HG02571 (cell line): ENCODE results near the gene USP19.

Experiments
- ATAC-seq: cut with Tn5 transposase; IDR thresholded peaks from one replicate; pipeline ENCODE4 v1.9.1; 2021; ENCODE audit warnings: mild to moderate bottlenecking, moderate library complexity; ENCODE audit not compliant: unreplicated experiment

Gene USP19

DNA sequence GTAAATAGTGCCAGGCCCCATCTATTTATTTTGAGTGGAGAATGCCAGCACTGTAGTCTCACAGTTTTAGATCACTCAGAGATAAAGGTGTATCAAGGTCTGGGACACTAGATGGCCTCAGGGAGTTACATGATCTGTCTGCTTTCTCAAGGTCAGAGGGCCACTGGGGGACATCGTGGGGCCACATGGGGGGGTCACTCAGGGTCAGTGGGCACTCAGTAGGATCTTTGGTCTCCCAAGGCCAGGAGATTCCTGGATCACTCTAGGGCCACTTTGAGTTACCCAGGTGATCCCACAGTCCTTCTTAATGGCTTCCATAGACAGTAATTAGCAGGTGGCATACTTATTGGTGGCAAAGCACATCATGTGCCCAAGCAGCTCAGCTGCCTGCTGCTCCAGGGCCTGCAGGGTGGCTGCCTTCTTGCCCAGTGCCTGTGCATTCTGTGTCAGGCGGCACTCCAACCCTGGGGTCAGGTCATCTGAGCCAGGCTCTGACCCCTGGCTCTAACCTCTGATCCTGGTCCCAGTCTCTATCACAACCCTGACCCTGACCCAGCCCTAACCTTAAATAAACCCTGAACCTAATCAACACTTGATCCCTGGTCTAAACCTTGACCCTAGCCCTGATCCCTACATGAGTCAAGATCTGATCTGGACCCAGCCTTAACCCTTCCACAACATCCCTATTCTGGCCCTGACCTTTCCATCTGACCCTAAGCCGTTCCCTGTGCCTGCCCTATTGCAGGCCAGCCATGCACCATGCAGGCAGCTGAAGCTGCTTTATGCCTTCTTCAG is 14.0 kb upstream of the USP19 start:
- no peak for ATAC-seq

DNA sequence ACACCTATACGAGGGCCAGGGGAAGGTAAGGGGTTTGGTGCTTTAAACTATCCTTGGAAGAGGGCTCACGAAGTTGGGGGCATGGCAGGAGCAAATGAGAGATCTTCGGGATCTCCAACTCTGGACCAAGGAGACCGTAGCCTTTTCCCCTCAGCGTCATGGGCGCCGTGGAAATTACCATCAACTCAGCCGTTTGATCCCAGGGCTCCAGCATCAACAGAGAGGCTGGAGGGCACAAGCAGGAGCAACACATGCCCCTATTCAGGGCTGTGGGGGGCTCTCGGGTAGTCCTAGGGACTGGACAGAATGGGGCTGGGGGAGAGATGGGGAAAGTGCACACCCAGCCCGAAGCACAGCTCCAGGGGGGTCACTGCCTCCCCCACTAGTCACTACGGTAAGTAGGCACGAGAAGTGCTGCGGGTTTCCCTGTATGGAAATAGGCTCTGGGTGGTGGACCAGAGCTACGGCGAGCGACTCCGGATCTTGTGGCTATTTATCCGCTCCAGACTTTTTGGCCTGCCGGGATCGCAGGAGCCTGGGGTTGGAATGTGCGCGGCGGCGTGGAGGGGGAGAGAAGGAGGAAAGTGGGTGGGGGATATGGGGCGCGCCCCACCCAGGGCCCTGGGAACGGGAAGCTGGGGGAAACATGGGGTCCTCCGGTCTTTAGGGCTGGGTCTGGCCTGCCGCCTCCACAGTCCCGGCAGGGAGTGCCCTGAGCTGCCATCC is 12.8 kb upstream of the USP19 start:
- no peak for ATAC-seq

DNA sequence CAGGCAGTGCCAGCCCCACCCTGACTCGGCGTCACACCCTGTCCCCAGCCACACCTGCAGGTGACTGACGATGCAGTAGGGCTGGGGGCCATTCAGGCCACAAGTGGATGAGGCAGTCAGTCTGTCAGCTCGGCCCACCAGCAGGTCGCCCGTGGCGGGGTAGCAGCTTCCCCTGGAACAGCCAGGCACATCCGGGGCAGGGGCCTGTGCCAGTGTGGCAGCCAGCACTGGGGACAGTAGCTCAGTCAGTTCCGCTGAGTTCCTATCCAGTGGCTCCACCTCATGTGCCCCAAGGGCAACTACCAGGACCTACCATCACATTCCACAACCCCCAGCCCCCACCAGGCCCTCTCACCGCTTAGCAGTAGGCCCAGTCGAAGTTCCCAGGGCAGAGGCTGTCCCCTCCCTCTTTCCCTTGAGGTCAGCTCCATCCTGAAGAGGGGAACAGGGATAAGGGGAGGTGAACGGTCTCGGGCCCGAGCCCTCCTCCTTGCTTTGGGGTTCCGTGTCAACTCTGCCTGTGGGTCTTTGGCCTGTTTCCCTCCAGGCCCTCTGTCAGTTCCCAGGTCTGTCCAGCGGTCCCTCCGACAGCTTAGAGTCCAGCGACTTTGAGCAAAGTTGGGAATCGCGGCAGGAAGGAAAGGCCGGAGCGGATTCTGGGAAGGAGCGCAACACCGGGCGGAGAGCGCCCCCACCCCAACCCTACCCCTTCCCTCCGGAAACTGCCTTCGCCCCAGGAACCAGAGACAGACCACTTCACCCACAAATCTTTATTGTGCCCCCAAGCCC is 12.0 kb upstream of the USP19 start, which contains the start of gene LAMB2:
TSS of gene LAMB2 (minus strand) at position 614 of the 789 bp plus-strand sequence. CDS start at position 431, 183 bp downstream.
- no peak for ATAC-seq

DNA sequence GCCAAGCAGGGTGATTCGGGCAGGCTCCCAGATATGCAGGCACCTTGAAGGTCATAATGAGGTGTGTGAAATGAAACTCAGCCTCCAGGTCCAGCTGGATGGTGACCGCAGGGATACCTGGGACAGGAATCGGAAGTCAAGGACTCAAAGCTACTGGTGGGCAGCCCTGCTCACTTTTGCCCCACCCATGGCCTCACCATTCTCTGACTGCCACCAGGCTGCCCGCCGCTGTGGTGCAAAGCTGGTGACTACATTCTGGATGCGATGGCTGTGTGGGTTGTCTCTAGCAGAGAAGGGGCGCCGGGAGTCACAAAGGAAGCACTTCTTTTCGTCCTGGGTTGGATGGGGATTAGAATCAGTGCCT is 11.4 kb upstream of the USP19 start:
- ATAC-seq: no peak

DNA sequence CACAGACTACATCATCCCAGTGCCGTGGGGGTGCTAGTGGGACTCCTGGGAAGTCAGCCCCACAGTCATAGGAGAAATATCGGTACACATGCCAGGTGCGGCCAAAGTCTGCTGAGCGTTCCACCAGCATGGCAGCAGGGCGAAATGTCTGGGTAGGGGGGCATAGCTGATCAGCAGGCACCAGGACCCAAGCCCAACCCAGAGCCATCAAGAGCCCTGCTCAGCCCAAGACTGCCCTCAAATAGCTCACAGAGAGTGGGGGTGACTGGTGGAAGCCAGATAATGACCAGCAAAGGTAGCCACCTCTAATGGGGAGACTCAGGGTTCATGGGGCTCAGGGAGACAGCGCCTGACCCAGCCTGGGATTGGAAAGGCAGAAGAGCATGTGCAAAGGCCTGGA is 11.0 kb upstream of the USP19 start:
- no peak for ATAC-seq

DNA sequence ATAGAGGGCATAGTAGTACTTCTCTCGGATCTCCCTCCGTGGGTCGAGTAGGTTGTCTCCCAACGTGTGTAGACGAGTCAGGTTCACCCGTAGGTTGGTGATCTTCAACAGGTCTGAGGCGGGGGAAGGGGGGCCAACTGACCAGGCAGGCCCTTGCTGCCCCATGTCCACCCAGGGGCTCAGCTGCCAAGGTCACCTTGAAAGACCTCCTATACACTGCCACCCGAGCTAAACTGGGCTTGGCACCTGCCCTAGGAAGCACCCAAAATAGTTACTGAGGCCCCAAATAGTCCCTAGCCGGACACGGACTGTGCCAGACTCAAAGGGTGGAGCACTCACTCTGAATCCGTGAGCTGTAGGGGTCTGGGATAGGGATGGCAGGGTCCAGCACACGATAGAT is 10.4 kb upstream of the USP19 start:
- ATAC-seq: no peak

DNA sequence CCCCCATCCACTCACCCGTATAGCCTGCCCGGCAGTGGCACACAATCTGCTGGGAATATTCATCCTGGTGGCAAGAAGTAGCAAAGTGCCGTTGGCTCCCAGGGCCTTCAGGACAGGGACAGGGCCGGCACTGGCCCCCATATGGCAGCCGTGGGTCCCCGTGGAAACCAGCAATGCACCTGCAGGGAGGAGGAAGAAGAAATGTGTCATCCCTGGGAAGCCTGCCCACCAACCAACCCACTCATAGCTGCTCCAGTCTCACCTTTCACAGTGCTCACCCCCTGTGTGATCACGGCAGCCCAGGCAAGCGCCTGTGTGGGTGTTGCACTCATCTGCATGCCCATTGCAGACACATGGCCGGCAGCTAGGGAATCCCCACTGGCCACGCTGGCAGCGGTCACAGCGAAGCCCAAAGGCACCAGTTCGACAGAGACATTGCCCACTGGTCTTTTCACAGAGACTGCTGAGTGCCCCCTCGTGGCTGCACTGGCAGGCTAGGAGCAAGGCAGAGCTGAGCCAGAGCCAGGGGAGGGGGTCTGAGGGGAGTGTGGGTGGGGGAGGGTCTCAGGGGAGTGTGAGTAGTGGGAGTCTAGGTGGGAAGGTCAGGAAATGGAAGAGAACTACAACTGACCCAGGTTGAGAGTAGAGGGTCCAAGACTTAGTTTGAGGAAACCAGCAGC is 4.5 kb upstream of the USP19 start:
- no peak for ATAC-seq

DNA sequence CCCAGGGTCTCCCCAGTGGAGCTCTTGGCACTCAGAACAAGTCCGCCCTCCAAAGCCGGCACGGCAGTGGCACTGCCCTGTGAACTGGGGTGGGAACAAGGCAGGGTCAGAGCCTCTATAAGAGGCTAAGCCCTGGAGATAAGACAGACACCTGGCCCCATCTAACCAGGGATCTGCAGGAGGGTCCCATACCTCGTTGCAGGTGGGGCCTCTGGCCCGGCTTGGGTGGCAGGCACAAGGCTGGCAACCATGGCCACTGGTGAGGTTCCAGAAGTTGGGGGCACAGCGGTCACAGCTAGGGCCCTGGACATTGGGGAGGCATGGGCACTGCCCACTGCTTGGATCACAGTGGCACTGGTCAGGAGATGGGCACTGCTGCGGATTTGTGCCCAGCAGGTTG is 3.6 kb upstream of the USP19 start:
- no peak for ATAC-seq

DNA sequence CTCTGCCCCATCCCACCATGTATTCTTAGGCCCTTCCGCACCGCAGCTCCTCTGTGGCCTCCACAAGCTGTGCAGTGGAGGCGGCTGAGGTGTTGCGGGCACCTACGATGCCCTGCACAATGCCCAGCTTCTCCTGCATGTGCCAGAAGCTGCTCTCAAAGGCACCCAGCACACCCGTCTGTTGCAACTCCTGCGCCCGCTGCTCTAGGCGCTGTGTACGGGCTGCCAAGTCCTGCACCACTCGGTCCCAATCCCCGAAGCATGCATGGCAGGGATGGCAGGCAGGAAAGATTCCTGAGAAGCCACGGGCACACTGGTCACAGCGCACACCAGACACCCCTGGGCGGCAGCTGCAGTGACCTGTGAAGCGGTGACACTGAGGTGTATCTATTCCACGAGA is 3.1 kb upstream of the USP19 start:
- ATAC-seq: no peak

DNA sequence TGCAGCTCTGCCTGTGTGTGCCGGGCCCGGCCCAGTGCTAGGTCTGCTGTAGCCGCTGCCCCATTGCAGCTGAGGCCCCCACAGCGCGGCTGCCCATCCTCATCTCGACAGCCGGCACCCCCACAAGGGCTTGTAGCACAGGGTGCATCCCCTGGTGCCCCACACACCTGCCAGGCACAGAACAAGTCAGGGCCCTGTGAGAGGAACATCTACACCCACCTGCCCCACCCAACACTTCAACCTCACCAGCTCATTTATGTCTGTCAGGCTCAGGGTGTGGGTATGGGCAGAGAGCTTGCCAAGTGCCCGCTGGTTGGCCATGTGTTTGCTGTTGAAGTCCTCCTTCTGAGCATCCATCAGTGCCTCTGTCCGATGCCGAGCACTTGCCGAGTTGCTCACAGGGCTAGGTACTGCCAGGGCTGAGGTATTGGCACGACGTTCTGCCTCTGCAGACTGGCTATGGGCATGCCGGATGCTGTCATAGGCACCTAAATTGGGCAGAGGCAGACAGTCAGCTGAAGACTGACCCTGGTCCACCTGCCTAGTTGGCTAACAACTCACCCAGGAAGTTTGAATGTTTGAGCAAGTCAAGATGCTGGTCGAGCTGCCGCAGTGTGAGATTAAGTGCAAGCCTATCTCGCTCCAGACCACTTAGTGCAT is 2.4 kb upstream of the USP19 start:
- no peak for ATAC-seq

DNA sequence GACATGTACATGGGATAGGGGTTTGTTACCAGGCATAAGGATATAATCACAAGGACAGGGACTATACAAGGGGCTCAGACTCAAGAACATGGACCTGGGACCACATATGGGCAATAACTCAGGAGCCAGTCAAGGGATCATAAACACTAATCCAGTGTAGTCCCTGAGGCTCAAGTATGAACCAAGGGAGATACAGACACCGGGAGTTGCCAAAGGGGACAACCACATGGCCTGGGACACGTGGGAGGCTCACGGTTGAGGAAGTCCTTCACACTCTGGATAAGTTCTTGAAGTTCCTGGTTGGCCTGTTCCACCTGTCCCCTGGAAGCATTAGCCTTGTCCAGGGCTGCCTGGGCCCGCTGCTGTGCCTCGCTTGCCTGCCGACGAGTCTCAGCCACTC is 1.8 kb upstream of the USP19 start:
- ATAC-seq: no peak

DNA sequence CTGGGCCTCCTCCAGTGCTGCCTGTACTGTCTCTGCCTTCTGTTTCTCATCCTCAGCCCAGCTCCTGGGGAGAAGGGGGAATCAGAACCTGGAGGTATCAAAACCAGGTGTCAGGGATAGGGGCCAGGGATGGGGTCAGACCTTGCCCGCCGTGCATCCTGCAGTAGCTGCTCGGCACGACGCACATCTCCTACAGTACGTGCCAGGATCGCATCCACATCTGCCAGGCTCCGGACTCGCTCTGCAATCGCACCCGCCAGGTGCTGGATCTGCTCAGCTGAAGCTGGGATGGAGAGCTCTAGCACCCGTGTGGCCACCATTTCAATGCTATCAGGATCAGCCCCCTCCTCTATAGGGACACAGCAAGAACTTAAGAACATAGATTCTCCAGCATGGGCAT is 1.4 kb upstream of the USP19 start:
- no peak for ATAC-seq

DNA sequence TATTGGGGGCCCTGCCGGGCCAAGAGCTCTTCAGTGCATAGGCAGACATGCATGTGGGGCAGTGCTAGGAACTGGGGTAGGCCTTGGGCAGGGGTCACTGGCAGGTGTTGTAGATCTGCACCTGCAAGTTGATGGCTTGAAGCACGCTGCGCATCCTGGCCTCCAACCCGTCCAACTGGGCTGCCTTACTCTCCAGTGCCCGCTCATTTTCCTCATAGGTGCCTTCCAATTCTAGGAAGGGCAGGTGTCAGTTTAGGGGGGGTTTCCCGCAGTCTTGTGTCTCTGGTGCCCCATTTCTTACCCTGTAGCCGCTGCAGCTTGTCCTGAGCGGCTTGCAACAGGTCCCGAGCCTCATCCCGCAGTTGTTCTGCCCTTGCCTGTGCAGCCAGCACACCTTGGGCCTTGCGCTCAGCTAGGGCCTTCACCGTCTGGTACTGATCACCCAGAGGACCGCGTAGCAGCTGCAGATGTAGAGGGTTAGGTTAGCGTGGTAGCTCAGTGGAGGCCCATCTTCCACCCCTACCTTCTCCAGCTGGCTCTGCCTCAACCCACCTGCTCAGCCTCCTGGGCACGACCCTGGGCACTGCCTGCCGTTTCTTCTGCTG is 611 bp upstream of the USP19 start:
- no peak for ATAC-seq

DNA sequence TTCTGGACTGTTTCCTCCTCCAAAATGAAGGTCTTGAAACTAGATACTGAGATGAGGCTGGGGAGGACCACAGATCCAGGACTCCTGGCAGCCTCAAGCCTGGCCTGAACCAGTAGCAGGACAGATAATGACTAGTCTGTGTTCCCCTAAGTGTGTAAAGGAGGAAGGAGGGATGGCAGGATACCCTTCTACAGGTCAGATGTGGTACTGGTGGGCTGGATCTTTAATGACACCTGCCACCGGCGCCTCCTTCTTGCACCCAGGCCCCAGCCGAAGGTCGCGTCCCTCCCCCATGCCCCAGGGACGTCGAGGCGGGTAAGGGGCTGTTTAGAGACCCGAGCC is 556 bp downstream of the USP19 start:
- no peak for ATAC-seq

DNA sequence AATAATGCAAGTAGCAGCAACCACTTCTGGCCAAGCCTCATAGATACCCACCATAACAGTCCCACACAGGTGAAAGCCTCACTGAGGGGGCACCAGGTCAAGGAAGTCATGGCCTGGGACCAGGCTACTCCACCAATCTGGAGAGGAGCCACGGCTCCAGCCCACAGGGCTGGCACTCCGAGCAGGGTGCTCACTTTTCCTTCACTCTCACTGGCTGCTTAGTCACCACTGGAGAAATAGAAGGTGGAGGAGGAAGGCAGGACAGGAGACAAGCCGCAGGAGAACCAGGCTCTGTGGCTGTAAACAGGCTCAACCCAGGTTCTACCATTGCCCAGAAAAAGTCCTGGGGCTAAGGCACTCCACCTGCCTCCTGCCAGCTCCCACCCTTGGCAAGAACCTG is 1.2 kb downstream of the USP19 start:
- ATAC-seq: no peak

DNA sequence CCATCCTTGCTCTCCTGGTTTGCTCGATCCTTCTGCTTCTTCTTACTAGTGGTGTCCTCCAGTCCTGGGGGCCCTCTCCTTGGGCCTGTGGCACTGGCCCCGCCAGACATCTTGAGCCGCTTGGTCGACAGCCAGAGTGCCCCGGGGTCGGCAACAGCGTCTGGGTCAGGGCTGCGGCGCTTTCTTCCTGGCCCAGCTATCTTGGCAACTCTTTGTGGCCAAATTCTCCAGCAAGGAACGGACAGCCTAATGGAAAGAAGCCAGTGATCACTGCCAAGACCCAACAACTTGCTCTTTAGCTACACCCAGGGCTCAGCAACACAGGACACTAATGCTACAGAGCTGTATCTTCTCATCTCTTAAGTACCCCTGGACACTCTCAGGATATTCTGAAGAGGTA is 1.6 kb downstream of the USP19 start:
- ATAC-seq: no peak

DNA sequence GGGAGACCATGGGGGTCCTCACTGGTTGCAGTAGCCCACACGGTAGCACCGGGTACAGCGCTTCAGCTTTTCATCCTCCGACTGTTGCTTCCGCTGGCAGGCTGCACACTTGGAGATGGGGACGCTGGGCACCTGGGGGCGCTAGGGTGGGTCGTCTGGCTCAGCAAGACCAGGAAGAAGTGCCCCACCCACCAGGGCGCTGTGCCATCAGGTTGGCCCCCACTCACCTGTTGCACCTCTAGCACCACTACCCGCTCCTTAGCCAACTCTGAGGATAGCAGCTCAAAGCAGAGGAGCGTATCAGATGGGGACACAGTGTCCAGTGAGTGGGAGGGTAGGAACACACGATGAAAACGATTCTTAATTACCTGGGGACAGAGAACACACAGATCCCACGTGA is 8.4 kb downstream of the USP19 start:
- no peak for ATAC-seq

DNA sequence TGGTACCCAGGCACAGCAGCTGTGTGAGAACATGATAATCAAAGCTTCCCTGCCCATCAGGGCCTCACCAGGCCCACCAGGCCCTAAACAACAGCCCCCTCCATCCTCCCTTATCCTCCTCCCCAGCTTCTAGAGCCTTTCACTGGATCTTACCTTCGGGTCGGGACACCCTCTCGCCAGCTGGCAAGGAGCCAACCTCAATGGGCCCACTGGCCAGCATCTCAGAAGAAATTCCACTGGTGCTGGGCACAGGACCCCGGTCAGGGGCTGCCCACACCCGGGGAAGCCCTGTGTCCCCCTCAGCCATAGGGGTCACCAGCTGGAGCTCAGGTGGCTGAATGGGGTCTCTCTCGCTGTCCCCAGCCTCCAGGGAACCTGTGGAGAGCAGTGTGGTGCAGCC is 9.3 kb downstream of the USP19 start:
- no peak for ATAC-seq

DNA sequence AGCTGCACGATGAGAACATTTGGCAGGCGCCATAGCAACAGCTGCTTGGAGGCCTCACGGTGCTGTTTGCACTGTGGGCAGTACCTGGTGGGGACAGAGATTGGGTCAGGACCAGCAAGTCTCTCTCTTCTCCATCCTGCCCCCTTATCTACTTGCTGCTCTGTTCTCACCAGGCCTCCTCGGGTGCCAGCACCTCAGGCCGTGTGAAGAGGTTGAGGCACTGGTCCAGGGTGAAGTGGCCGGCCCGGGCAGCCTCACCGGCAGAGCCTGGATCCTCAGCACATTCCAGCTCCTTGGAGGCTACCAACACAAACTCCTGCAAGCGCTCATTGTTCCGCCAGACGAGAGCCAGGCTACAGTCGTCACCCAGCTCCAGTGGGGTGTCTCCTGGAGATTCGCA is 9.8 kb downstream of the USP19 start:
- no peak for ATAC-seq

DNA sequence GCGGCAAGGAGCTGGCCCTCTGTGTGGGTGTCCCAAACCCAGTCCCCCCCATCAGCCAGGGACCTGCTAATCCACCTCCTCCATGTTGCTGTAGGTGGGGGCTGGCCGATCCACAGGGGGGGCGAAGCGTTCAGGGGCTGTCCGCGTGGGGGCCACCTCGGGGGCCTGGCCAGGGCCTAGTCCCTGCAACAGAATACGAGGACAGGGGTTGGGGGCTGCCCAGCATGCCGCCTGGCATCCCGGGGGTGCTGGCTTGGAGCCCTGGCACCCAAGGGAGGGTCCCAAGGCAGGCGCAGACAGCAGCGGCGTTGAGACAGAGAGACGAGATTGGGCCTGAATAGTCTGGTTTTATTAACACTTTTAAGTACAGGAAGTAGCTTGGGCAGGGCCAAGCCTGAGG is 12.3 kb downstream of the USP19 start:
- ATAC-seq: no peak
